ENCODE data around the gene OPCML. TPM values are rescaled to one million over a fixed set of nuclear protein-coding genes. Genes with fewer than 3 reads are reported as not detected.

OPCML gene
- total and polyA plus RNA-seq, 2 of the 13 experiments (the other 11 are each of a cell fraction or from before 2014, with no cell fraction given), result not detected

DNA sequence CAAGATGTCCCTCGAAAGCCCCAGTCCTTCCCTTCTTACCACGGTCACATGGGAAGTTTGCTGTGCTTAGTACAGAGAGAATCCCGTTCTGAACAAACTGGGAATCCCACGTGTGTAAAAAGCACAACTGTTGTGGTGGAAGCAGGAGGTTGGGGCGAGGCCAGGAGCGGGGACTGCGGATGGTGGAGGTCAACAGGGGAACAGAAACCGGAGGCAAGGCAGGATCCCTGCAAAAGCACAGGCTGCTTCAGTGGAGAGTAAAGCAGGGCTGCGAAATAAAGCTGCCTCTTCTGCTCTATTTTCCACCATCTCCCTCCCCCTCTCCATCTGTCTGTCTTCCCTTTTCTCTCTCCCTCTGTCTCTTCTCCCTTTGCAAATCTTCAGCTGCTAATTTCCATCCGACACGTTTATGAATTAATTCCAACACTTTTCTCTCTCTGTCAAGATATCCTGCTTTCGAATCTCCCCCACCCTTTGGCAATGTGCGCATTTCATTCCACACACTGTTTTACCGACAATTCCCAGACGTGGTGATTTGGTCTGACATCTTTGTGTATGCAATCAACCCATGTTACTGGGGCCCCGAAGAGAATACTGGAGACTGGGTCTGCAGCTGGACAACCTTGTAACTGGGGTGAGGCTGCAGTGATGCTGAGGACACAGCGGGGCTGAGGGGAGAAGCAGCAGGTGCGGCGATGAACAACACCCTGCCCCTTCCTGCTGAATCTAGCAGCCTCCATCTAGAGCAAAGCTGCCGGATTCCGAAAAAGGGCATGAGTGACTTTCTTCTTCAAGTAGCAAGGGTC lies 571.8 kb downstream of the OPCML start:
- DNase-seq (ENCODE audit: low spot score) (no peak), ATAC-seq (no peak), FAIRE-seq (no peak)
- Histone ChIP-seq H4K20me1 (ENCODE audit: insufficient read depth, low read length) (no peaks in the 10 kb centered on the region), H3K79me2 (ENCODE audit: insufficient read depth, low read length) (no peaks in the 10 kb centered on the region), H3K27me3 (ENCODE audit: control insufficient read depth in 1 of 2, insufficient read depth in 2 of 2, low read length in 2 of 2) (peaks cover 0 to 23% of the 10 kb centered on the region in 2 experiments; a peak in 3 of 5 replicates), H3K4me3 (replicated peaks in 1 of 3; ENCODE audit: insufficient read depth in 1 of 3, low read depth in 2 of 3, low read length in 3 of 3) (no peak overlapping the region), H3K9ac (ENCODE audit: insufficient read depth, low read depth, low read length) (no peak overlapping the region), H3K4me2 (ENCODE audit: low read depth, low read length) (no peak overlapping the region), H2AFZ (ENCODE audit: low read length) (no peak overlapping the region), H3K27ac (ENCODE audit: extremely low read length, insufficient read depth, low read length) (no peak overlapping the region), H3K4me1 (ENCODE audit: insufficient read depth, low read length) (no peaks in the 10 kb centered on the region), H3K36me3 (replicated peaks in 1 of 2; ENCODE audit: control insufficient read depth in 1 of 2, insufficient read depth in 2 of 2, low read length in 2 of 2) (no peaks in the 10 kb centered on the region), H3K9me3 (ENCODE audit: low read length) (no peaks in the 10 kb centered on the region)
- in situ Hi-C loops (cut with HindIII; ENCODE audit: extremely low pct_ligation_motif_present, low pct_unique_long_range_greater_than_20kb), result no loop called here
- WGBS (ENCODE audit: low lambda C conversion rate), result 21% methylated on average over 21 of the region's 21 CpGs
- no TSS peak for BruUV-seq (replicated peaks)
- intact Hi-C loops (cut with micrococcal nuclease; ENCODE audit: unreplicated experiment), result no loop called here
- CTCF ChIA-PET (ENCODE audit: low intra/inter-chr PET ratio, low total read pairs), result no interaction called here
- POLR2A ChIA-PET, result no interaction called here
- TF ChIP-seq RAD51 (IDR thresholded peaks at IDR 0.05; ENCODE audit: borderline replicate concordance), result no peak
- TF ChIP-seq SCMH1 (CRISPR knock-in tag; IDR thresholded peaks at IDR 0.05; ENCODE audit: borderline replicate concordance), result no peak
- TF ChIP-seq ZNF263 (CRISPR knock-in tag; IDR thresholded peaks at IDR 0.05), result no peak
- TF ChIP-seq, protein P1, sequence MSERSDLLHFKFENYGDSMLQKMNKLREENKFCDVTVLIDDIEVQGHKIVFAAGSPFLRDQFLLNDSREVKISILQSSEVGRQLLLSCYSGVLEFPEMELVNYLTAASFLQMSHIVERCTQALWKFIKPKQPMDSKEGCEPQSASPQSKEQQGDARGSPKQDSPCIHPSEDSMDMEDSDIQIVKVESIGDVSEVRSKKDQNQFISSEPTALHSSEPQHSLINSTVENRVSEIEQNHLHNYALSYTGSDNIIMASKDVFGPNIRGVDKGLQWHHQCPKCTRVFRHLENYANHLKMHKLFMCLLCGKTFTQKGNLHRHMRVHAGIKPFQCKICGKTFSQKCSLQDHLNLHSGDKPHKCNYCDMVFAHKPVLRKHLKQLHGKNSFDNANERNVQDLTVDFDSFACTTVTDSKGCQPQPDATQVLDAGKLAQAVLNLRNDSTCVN (CRISPR knock-in tag; IDR thresholded peaks at IDR 0.05; ENCODE audit: borderline replicate concordance), result no peak
- TF ChIP-seq SAP130 (CRISPR knock-in tag; IDR thresholded peaks at IDR 0.05; ENCODE audit: low read depth), result no peak
- TF ChIP-seq ZNF251 (CRISPR knock-in tag; IDR thresholded peaks at IDR 0.05), result no peak
- TF ChIP-seq ZNF44 (CRISPR knock-in tag; IDR thresholded peaks at IDR 0.05), result no peak
- no peak for TF ChIP-seq MAFF (IDR thresholded peaks at IDR 0.05; ENCODE audit: low read depth, low read length)
- no peak for TF ChIP-seq ZIK1 (CRISPR knock-in tag; IDR thresholded peaks at IDR 0.05; ENCODE audit: borderline replicate concordance, low read depth)
- no peak for TF ChIP-seq CBFB (CRISPR knock-in tag; IDR thresholded peaks at IDR 0.05)
- TF ChIP-seq ZNF768 (CRISPR knock-in tag; IDR thresholded peaks at IDR 0.05), result no peak
- no peak for TF ChIP-seq FOXA3 (CRISPR knock-in tag; IDR thresholded peaks at IDR 0.05)
- TF ChIP-seq ZNF101 (CRISPR knock-in tag; IDR thresholded peaks at IDR 0.05; ENCODE audit: borderline replicate concordance, low read depth), result no peak
- TF ChIP-seq, protein P2, sequence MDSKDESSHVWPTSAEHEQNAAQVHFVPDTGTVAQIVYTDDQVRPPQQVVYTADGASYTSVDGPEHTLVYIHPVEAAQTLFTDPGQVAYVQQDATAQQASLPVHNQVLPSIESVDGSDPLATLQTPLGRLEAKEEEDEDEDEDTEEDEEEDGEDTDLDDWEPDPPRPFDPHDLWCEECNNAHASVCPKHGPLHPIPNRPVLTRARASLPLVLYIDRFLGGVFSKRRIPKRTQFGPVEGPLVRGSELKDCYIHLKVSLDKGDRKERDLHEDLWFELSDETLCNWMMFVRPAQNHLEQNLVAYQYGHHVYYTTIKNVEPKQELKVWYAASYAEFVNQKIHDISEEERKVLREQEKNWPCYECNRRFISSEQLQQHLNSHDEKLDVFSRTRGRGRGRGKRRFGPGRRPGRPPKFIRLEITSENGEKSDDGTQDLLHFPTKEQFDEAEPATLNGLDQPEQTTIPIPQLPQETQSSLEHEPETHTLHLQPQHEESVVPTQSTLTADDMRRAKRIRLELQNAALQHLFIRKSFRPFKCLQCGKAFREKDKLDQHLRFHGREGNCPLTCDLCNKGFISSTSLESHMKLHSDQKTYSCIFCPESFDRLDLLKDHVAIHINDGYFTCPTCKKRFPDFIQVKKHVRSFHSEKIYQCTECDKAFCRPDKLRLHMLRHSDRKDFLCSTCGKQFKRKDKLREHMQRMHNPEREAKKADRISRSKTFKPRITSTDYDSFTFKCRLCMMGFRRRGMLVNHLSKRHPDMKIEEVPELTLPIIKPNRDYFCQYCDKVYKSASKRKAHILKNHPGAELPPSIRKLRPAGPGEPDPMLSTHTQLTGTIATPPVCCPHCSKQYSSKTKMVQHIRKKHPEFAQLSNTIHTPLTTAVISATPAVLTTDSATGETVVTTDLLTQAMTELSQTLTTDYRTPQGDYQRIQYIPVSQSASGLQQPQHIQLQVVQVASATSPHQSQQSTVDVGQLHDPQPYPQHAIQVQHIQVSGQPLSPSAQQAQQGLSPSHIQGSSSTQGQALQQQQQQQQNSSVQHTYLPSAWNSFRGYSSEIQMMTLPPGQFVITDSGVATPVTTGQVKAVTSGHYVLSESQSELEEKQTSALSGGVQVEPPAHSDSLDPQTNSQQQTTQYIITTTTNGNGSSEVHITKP (CRISPR knock-in tag; IDR thresholded peaks at IDR 0.05; ENCODE audit: low read depth), result no peak

Measured in HepG2 (cell line).